ENCODE data around the gene CFAP45. TPM values are rescaled to one million over a fixed set of nuclear protein-coding genes. Genes with fewer than 3 reads are reported as not detected.

CFAP45 gene
- total RNA-seq, 1 experiment from 2014 or later, result 9.3 TPM

- Histone ChIP-seq H3K9me3 (ENCODE audit: insufficient read depth, low read depth) (no peaks in the 10 kb centered on the region), H3K27me3 (ENCODE audit: insufficient read depth, low read depth) (peaks cover 3% of the 10 kb centered on the region; the same call in 1 of the 2 replicates), H3F3A (ENCODE audit: insufficient read depth, low read depth) (no peaks in the 10 kb centered on the region), H3K4me2 (no peak overlapping the region), H3K36me3 (ENCODE audit: low read depth) (no peaks in the 10 kb centered on the region), H3K27ac (no peak overlapping the region), H4K20me1 (ENCODE audit: insufficient read depth) (no peaks in the 10 kb centered on the region), H3K4me3 (no peak overlapping the region), H3K4me1 (replicated peaks; ENCODE audit: insufficient read depth) (no peaks in the 10 kb centered on the region), H3K9me2 (ENCODE audit: insufficient read depth) (no peaks in the 10 kb centered on the region), H2AFZ (no peak overlapping the region), H3K79me2 (ENCODE audit: low read depth) (no peaks in the 10 kb centered on the region)
- no peak for TF ChIP-seq EZH2 (IDR thresholded peaks at IDR 0.05; ENCODE audit: low read depth)
- ChIA-PET CTCF (no interaction called here), POLR2A (ENCODE audit: unreplicated experiment) (no interaction called here)
- intact Hi-C loops (cut with micrococcal nuclease; ENCODE audit: unreplicated experiment), result no loop called here
- DNase-seq, result no peak
- no TSS peak for BruUV-seq (replicated peaks)
Observed at GRCh38 chr1:159829273-159829634, 70.7 kb downstream of the CFAP45 start.

GRCh38 chr1:159828581-159829272 is 71.2 kb downstream of the CFAP45 start:
- Histone ChIP-seq H3K4me1 (replicated peaks; ENCODE audit: insufficient read depth) (no peaks in the 10 kb centered on the region), H3K4me2 (no peak overlapping the region), H3K27me3 (ENCODE audit: insufficient read depth, low read depth) (peaks cover 8% of the 10 kb centered on the region; the same call in 1 of the 2 replicates), H3K9me2 (ENCODE audit: insufficient read depth) (no peaks in the 10 kb centered on the region), H3F3A (ENCODE audit: insufficient read depth, low read depth) (no peaks in the 10 kb centered on the region), H3K4me3 (no peak overlapping the region), H3K27ac (no peak overlapping the region), H3K36me3 (ENCODE audit: low read depth) (no peaks in the 10 kb centered on the region), H3K79me2 (ENCODE audit: low read depth) (no peaks in the 10 kb centered on the region), H3K9me3 (ENCODE audit: insufficient read depth, low read depth) (no peaks in the 10 kb centered on the region), H2AFZ (no peak overlapping the region), H4K20me1 (ENCODE audit: insufficient read depth) (no peaks in the 10 kb centered on the region)
- ChIA-PET POLR2A (ENCODE audit: unreplicated experiment) (no interaction called here), CTCF (no interaction called here)
- intact Hi-C loops (cut with micrococcal nuclease; ENCODE audit: unreplicated experiment), result no loop called here
- no peak for DNase-seq
- TF ChIP-seq CTCF (conservative IDR thresholded peaks at IDR 0.05) (no peak), EZH2 (IDR thresholded peaks at IDR 0.05; ENCODE audit: low read depth) (no peak)
- BruUV-seq (replicated peaks), result no TSS peak

GRCh38 chr1:159828176-159828575 is 71.8 kb downstream of the CFAP45 start:
- Histone ChIP-seq H2AFZ (no peak overlapping the region), H3K9me2 (ENCODE audit: insufficient read depth) (no peaks in the 10 kb centered on the region), H3K9me3 (ENCODE audit: insufficient read depth, low read depth) (no peaks in the 10 kb centered on the region), H3F3A (ENCODE audit: insufficient read depth, low read depth) (no peaks in the 10 kb centered on the region), H3K4me3 (no peak overlapping the region), H3K79me2 (ENCODE audit: low read depth) (no peaks in the 10 kb centered on the region), H3K27me3 (ENCODE audit: insufficient read depth, low read depth) (peaks cover 12% of the 10 kb centered on the region; the same call in 1 of the 2 replicates), H3K36me3 (ENCODE audit: low read depth) (no peaks in the 10 kb centered on the region), H4K20me1 (ENCODE audit: insufficient read depth) (no peaks in the 10 kb centered on the region), H3K4me2 (no peak overlapping the region), H3K4me1 (replicated peaks; ENCODE audit: insufficient read depth) (no peaks in the 10 kb centered on the region), H3K27ac (no peak overlapping the region)
- ChIA-PET CTCF (no interaction called here), POLR2A (ENCODE audit: unreplicated experiment) (no interaction called here)
- intact Hi-C loops (cut with micrococcal nuclease; ENCODE audit: unreplicated experiment), result no loop called here
- BruUV-seq (replicated peaks), result no TSS peak
- TF ChIP-seq EZH2 (IDR thresholded peaks at IDR 0.05; ENCODE audit: low read depth) (no peak), CTCF (conservative IDR thresholded peaks at IDR 0.05) (no peak)
- no peak for DNase-seq

GRCh38 chr1:159827549-159827948 is 72.4 kb downstream of the CFAP45 start:
- Histone ChIP-seq H3K36me3 (ENCODE audit: low read depth) (no peaks in the 10 kb centered on the region), H3K79me2 (ENCODE audit: low read depth) (no peaks in the 10 kb centered on the region), H3K9me3 (ENCODE audit: insufficient read depth, low read depth) (no peaks in the 10 kb centered on the region), H3K4me3 (no peak overlapping the region), H3K27ac (no peak overlapping the region), H3F3A (ENCODE audit: insufficient read depth, low read depth) (no peaks in the 10 kb centered on the region), H3K4me1 (replicated peaks; ENCODE audit: insufficient read depth) (no peaks in the 10 kb centered on the region), H3K9me2 (ENCODE audit: insufficient read depth) (no peaks in the 10 kb centered on the region), H4K20me1 (ENCODE audit: insufficient read depth) (no peaks in the 10 kb centered on the region), H3K27me3 (ENCODE audit: insufficient read depth, low read depth) (peaks cover 18% of the 10 kb centered on the region), H2AFZ (no peak overlapping the region), H3K4me2 (no peak overlapping the region)
- TF ChIP-seq CTCF (conservative IDR thresholded peaks at IDR 0.05) (no peak), EZH2 (IDR thresholded peaks at IDR 0.05; ENCODE audit: low read depth) (no peak)
- ChIA-PET POLR2A (ENCODE audit: unreplicated experiment) (no interaction called here), CTCF (no interaction called here)
- intact Hi-C loops (cut with micrococcal nuclease; ENCODE audit: unreplicated experiment), result no loop called here
- DNase-seq, result no peak
- BruUV-seq (replicated peaks), result no TSS peak
